OCI-LY1 (cell line): ENCODE data around the gene ZBTB16.

ENCODE experiments used
- H2AFZ ChIP-seq: fragments of 200-600 bp; sonication (generic), shearing (Covaris generic); 2 replicates; pipeline ENCODE4 v1.6.0; 2014; ENCODE audit warnings: antibody characterized with exemption, mild to moderate bottlenecking, low read length
- H3F3A ChIP-seq: fragments of 200-600 bp; sonication (generic), shearing (Covaris generic); 2 replicates; pipeline ENCODE4 v1.6.0; 2014; ENCODE audit warnings: mild to moderate bottlenecking, antibody characterized with exemption, low read length, moderate library complexity; ENCODE audit not compliant: insufficient read depth
- H3K27ac ChIP-seq: fragments of 200-600 bp; sonication (generic); 2 replicates; pipeline ENCODE4 v1.5.1; 2014; ENCODE audit warnings: low read length, mixed run types, mild to moderate bottlenecking, low read depth; ENCODE audit not compliant: poor library complexity, severe bottlenecking
- H3K27me3 ChIP-seq: fragments of 200-600 bp; sonication (generic); 2 replicates; pipeline ENCODE4 v1.6.0; 2014; ENCODE audit warnings: antibody characterized with exemption, mild to moderate bottlenecking, low read length, moderate library complexity; ENCODE audit not compliant: insufficient read depth
- H3K36me3 ChIP-seq: fragments of 200-600 bp; sonication (generic); 2 replicates; pipeline ENCODE4 v1.6.1; 2014; ENCODE audit warnings: mild to moderate bottlenecking, antibody characterized with exemption, low read length, moderate library complexity, mixed read lengths; ENCODE audit not compliant: insufficient read depth
- H3K4me1 ChIP-seq: fragments of 200-600 bp; sonication (generic); 2 replicates; pipeline ENCODE4 v1.5.1; 2014; ENCODE audit warnings: mild to moderate bottlenecking, low read length, moderate library complexity; ENCODE audit not compliant: insufficient read depth, severe bottlenecking
- H3K4me2 ChIP-seq: fragments of 200-600 bp; sonication (generic), shearing (Covaris generic); 2 replicates; pipeline ENCODE4 v1.6.1; 2014; ENCODE audit warnings: low read length
- H3K4me3 ChIP-seq: fragments of 200-600 bp; sonication (generic); 2 replicates; pipeline ENCODE4 v1.5.1; 2014; ENCODE audit warnings: low read length, low read depth, mild to moderate bottlenecking, mixed read lengths; ENCODE audit not compliant: poor library complexity, severe bottlenecking
- H3K79me2 ChIP-seq: fragments of 200-600 bp; shearing (Covaris generic); 2 replicates; pipeline ENCODE4 v1.6.1; 2016; ENCODE audit warnings: mixed run types, low read length, mixed read lengths; ENCODE audit not compliant: insufficient read depth
- H3K9ac ChIP-seq: fragments of 200-600 bp; sonication (generic), shearing (Covaris generic); 2 replicates; pipeline ENCODE4 v1.6.1; 2014; ENCODE audit warnings: mild to moderate bottlenecking, low read length, mixed read lengths
- H3K9me2 ChIP-seq: fragments of 200-600 bp; sonication (generic), shearing (Covaris generic); 2 replicates; pipeline ENCODE4 v1.6.1; 2014; ENCODE audit warnings: low read depth, mild to moderate bottlenecking, low read length, mixed read lengths
- H3K9me3 ChIP-seq: fragments of 200-600 bp; shearing (Covaris generic); 2 replicates; pipeline ENCODE4 v1.6.1; 2014; ENCODE audit warnings: low read length, mixed read lengths
- H4K20me1 ChIP-seq: fragments of 200-600 bp; sonication (generic), shearing (Covaris generic); 2 replicates; pipeline ENCODE4 v1.6.0; 2016; ENCODE audit warnings: mild to moderate bottlenecking, low read length; ENCODE audit not compliant: insufficient read depth
- CTCF ChIP-seq: fragments of 200-600 bp; sonication (generic), shearing (Covaris generic); IDR thresholded peaks from 2 replicates; pipeline ENCODE4 v1.5.1; 2017; ENCODE audit warnings: mild to moderate bottlenecking, antibody characterized with exemption, low read length, moderate library complexity, mixed read lengths
- EZH2 ChIP-seq: fragments of 200-600 bp; sonication (generic), shearing (Covaris generic); IDR thresholded peaks from 2 replicates; pipeline ENCODE4 v1.8.0; 2017; ENCODE audit warnings: borderline replicate concordance, mixed run types, mild to moderate bottlenecking, antibody characterized with exemption, low read length, moderate library complexity, mixed read lengths

Gene ZBTB16

GRCh38 chr11:114135737-114136151 is 76.2 kb downstream of the ZBTB16 start:
- Histone ChIP-seq H3K9me2 (no peaks in the 10 kb centered on the region), H3K79me2 (no peaks in the 10 kb centered on the region), H3K27me3 (no peaks in the 10 kb centered on the region), H2AFZ (no peak overlapping the region), H3K36me3 (no peaks in the 10 kb centered on the region), H3K4me1 (peaks cover 16% of the 10 kb centered on the region), H3K9me3 (no peaks in the 10 kb centered on the region), H4K20me1 (no peaks in the 10 kb centered on the region), H3K9ac (no peak overlapping the region), H3K4me3 (no peak overlapping the region), H3K4me2 (no peak overlapping the region), H3F3A (no peaks in the 10 kb centered on the region), H3K27ac (no peak overlapping the region)
- TF ChIP-seq EZH2 = no peak
- no peak for TF ChIP-seq CTCF

- Histone ChIP-seq H3K27ac (no peak overlapping the region), H2AFZ (no peak overlapping the region), H3K4me2 (no peak overlapping the region; the same call in 1 of the 2 replicates), H3K9ac (no peak overlapping the region), H3K9me2 (no peaks in the 10 kb centered on the region), H3K36me3 (no peaks in the 10 kb centered on the region), H4K20me1 (no peaks in the 10 kb centered on the region), H3K4me3 (no peak overlapping the region), H3F3A (no peaks in the 10 kb centered on the region), H3K79me2 (no peaks in the 10 kb centered on the region), H3K4me1 (peaks cover 16% of the 10 kb centered on the region), H3K9me3 (no peaks in the 10 kb centered on the region), H3K27me3 (no peaks in the 10 kb centered on the region)
- TF ChIP-seq CTCF (no peak), EZH2 (no peak)
These were observed 77.5 kb downstream of the ZBTB16 start for GRCh38 chr11:114136686-114137640.

- no peak overlapping the region for H2AFZ ChIP-seq
- no peaks in the 10 kb centered on the region for H4K20me1 ChIP-seq
- no peaks in the 10 kb centered on the region for H3K9me2 ChIP-seq
- no peak overlapping the region for H3K9ac ChIP-seq
- TF ChIP-seq CTCF (no peak), EZH2 (no peak)
- no peaks in the 10 kb centered on the region for H3K9me3 ChIP-seq
- H3F3A ChIP-seq = no peaks in the 10 kb centered on the region
- no peaks in the 10 kb centered on the region for H3K27me3 ChIP-seq
- no peak overlapping the region for H3K4me3 ChIP-seq
- H3K27ac ChIP-seq = no peak overlapping the region
- no peak overlapping the region for H3K4me2 ChIP-seq
- H3K79me2 ChIP-seq = no peaks in the 10 kb centered on the region
- H3K4me1 ChIP-seq = peaks cover 22% of the 10 kb centered on the region
- no peaks in the 10 kb centered on the region for H3K36me3 ChIP-seq
These were observed 78.3 kb downstream of the ZBTB16 start for GRCh38 chr11:114137838-114138237.
